HepG2 (cell line): Measurements from ENCODE around the gene NACC2. TPM values are rescaled to one million over a fixed set of nuclear protein-coding genes. Genes with fewer than 3 reads are reported as not detected.

Experiments
- ATAC-seq: fragments of 200-7000 bp; cut with Tn5 transposase; 3 replicates; pipeline ENCODE4 v1.9.1; 2020; ENCODE audit warnings: mild to moderate bottlenecking, moderate library complexity
- BruUV-seq: library from RNA; stranded (reverse); fragments of 400-500 nt; replicated peaks from 2 replicates; lab custom pipeline; 2021; lab: Mats Ljungman, UMichigan
- CTCF ChIA-PET: fragments of 300-600 bp; formaldehyde crosslinking; extraction: SDS; loops from one replicate; lab custom pipeline; 2021; ENCODE audit warnings: low total read pairs, inconsistent platforms, low intra/inter-chr PET ratio; lab: Yijun Ruan, JAX
- POLR2A ChIA-PET: fragments of 350-600 bp; sonication (Branson Sonifier 250); formaldehyde crosslinking; loops from one replicate; lab custom pipeline; 2020; ENCODE audit warnings: antibody characterized with exemption, inconsistent platforms; lab: Yijun Ruan, JAX
- DNase-seq: peaks from one replicate; pipeline ENCODE4 v3.0.0-alpha.2; 2015; ENCODE audit warnings: low spot score
- FAIRE-seq: peaks from 3 replicates; lab custom pipeline; 2011; peaks lifted over from hg19 to GRCh38; lab: Jason Lieb, UNC
- H2AFZ ChIP-seq: one replicate; pipeline ENCODE4 v1.6.1; 2011; ENCODE audit warnings: low read length, inconsistent platforms
- H3K27ac ChIP-seq: fragments of 300-600 bp; 3 replicates; pipeline ENCODE4 v1.8.0; 2011; ENCODE audit warnings: mixed run types, mild to moderate bottlenecking, mixed read lengths, low read length, inconsistent platforms; ENCODE audit not compliant: insufficient read depth; ENCODE audit errors: extremely low read length
- H3K27me3 ChIP-seq, 2 experiments: fragments of 200-600 bp in 1 of 2; 2 replicates in 1 of 2; 3 replicates in 1 of 2; pipeline versions ENCODE4 v1.6.0 to v1.8.0; 2011; ENCODE audit warnings: low read length in 2 of 2, mild to moderate bottlenecking in 2 of 2, moderate library complexity in 2 of 2, inconsistent platforms in 1 of 2; ENCODE audit not compliant: insufficient read depth in 2 of 2, control insufficient read depth in 1 of 2
- H3K36me3 ChIP-seq, 2 experiments: fragments of 200-600 bp in 1 of 2; replicated peaks in 1 of 2; 2 replicates in 1 of 2; 3 replicates in 1 of 2; pipeline versions ENCODE4 v1.5.1 to v1.8.0; 2011; ENCODE audit warnings: low read length in 2 of 2, inconsistent platforms in 1 of 2; ENCODE audit not compliant: insufficient read depth in 2 of 2, control insufficient read depth in 1 of 2
- H3K4me1 ChIP-seq: 2 replicates; pipeline ENCODE4 v1.5.1; 2012; ENCODE audit warnings: low read length, inconsistent platforms; ENCODE audit not compliant: insufficient read depth
- H3K4me2 ChIP-seq: 2 replicates; pipeline ENCODE4 v1.6.0; 2011; ENCODE audit warnings: low read depth, low read length, inconsistent platforms
- H3K4me3 ChIP-seq, 3 experiments: fragments of 200-600 bp in 1 of 3; sonication (generic), shearing (Covaris generic) in 1 of 3; replicated peaks in 1 of 3; 2 replicates each; pipeline ENCODE4 v1.5.1; 2011 to 2016; ENCODE audit warnings: low read length in 3 of 3, inconsistent platforms in 2 of 3, low read depth in 2 of 3, mild to moderate bottlenecking in 2 of 3, control low read depth in 1 of 3, mixed read lengths in 1 of 3; ENCODE audit not compliant: insufficient read depth in 1 of 3
- H3K79me2 ChIP-seq: one replicate; pipeline ENCODE4 v1.6.1; 2011; ENCODE audit warnings: low read length, inconsistent platforms; ENCODE audit not compliant: insufficient read depth
- H3K9ac ChIP-seq: 2 replicates; pipeline ENCODE4 v1.6.0; 2011; ENCODE audit warnings: mild to moderate bottlenecking, low read depth, low read length, inconsistent platforms; ENCODE audit not compliant: insufficient read depth
- H3K9me3 ChIP-seq: 2 replicates; pipeline ENCODE4 v1.5.1; 2012; ENCODE audit warnings: mild to moderate bottlenecking, low read length
- H4K20me1 ChIP-seq: 2 replicates; pipeline ENCODE4 v1.6.0; 2011; ENCODE audit warnings: inconsistent platforms, mild to moderate bottlenecking, low read length, moderate library complexity; ENCODE audit not compliant: insufficient read depth
- ATF2 ChIP-seq: sonication (generic); formaldehyde crosslinking; IDR thresholded peaks from 2 replicates; pipeline ENCODE4 v1.4.0; 2020; ENCODE audit warnings: missing genetic modification reagents
- BCL6 ChIP-seq: IDR thresholded peaks from 2 replicates; pipeline ENCODE4 v1.6.1; 2016; ENCODE audit warnings: missing genetic modification reagents, missing compliant biosample characterization
- MEF2D ChIP-seq: sonication (generic); formaldehyde crosslinking; IDR thresholded peaks from 2 replicates; pipeline ENCODE4 v1.5.1; 2020; ENCODE audit warnings: mild to moderate bottlenecking, missing genetic modification reagents
- RXRA ChIP-seq: sonication (generic); formaldehyde crosslinking; IDR thresholded peaks from 2 replicates; pipeline ENCODE4 v1.5.1; 2020; ENCODE audit warnings: missing genetic modification reagents
- ZKSCAN5 ChIP-seq: sonication (generic); formaldehyde crosslinking; IDR thresholded peaks from 2 replicates; pipeline ENCODE4 v1.5.1; 2020; ENCODE audit warnings: mild to moderate bottlenecking, missing genetic modification reagents
- ZNF337 ChIP-seq: sonication (generic); formaldehyde crosslinking; IDR thresholded peaks from 2 replicates; pipeline ENCODE4 v1.5.1; 2020; ENCODE audit warnings: missing genetic modification reagents, low read depth, mild to moderate bottlenecking, borderline replicate concordance
- ZNF430 ChIP-seq: sonication (generic); formaldehyde crosslinking; IDR thresholded peaks from 2 replicates; pipeline ENCODE4 v1.9.0; 2021; ENCODE audit warnings: mild to moderate bottlenecking, missing genetic modification reagents
- WGBS: methylation state at CpG from one replicate; pipeline ENCODE4 v1.1.6; 2017; ENCODE audit warnings: low lambda C conversion rate; 5-methylcytosine and 5-hydroxymethylcytosine counted together
- in situ Hi-C: cut with HindIII; loops from 2 replicates; pipeline ENCODE4 v1.10.0; 2017; ENCODE audit warnings: low pct_unique_long_range_greater_than_20kb; ENCODE audit not compliant: extremely low pct_ligation_motif_present
- intact Hi-C: fragments of 100-400 bp; cut with micrococcal nuclease; formaldehyde crosslinking; loops from one replicate; pipeline ENCODE4 v1.10.0; 2022; ENCODE audit not compliant: unreplicated experiment
- polyA plus RNA-seq, 8 experiments: library from polyadenylated mRNA; depleted of rRNA in 3 of 8; stranded (reverse) in 7 of 8; unstranded in 1 of 8; fragments of >200 nt; fragmentation: Illumina TruSeq in 4 of 8; extraction: Trizol in 4 of 8; gene quantifications; 2 replicates each; pipeline versions ENCODE4 v1.2.1 to v1.2.3, GENCODE V29; 2011 to 2016; ENCODE audit warnings: low read depth in 4 of 8, missing spikeins in 1 of 8, mixed read lengths in 1 of 8; ENCODE audit not compliant: insufficient read depth in 1 of 8
- total RNA-seq, 5 experiments: library from RNA; depleted of rRNA; stranded (reverse); fragments of >200 nt; fragmentation: Illumina TruSeq; extraction: Trizol; gene quantifications; 2 replicates each; pipeline ENCODE4 v1.2.3, GENCODE V29; 2016; ENCODE audit warnings: low read depth in 1 of 5
- TF ChIP-seq, protein P1 (sequence below): sonication (generic); formaldehyde crosslinking; IDR thresholded peaks from 2 replicates; pipeline ENCODE4 v1.4.0; 2020; ENCODE audit warnings: missing genetic modification reagents
- TF ChIP-seq, protein P2 (sequence below): sonication (generic); formaldehyde crosslinking; IDR thresholded peaks from 2 replicates; pipeline ENCODE4 v1.9.0; 2021; ENCODE audit warnings: mild to moderate bottlenecking, missing genetic modification reagents

NACC2 gene
- total and polyA plus RNA-seq, 2 of the 13 experiments (the other 11 are each of a cell fraction or from before 2014, with no cell fraction given), result 5.9 to 12.3 TPM

DNA sequence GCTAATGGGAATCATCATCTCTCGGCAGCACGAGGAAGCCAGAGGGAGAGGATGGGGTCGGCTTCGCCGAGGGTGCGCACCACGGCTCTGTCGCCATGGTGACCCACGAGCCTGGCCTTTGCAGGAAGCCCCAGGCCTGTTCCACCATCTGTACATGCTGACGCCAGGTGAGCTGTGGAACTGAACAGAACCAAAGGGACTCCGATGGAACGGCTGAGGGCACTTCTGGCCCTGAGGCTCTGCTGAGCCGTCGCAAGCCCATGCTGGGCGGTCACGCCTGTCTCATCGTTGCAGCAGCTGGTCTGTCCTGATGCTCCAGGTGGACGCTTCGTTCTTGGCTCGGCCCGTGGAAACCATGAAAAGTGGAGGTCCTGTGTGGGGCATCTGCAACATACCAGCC is 99.3 kb downstream of the NACC2 start:
- CTCF ChIA-PET, result no interaction called here
- Histone ChIP-seq H3K4me1 (peaks cover 65% of the 10 kb centered on the region), H2AFZ (no peak overlapping the region), H3K4me2 (no peak overlapping the region), H3K4me3 (no peak overlapping the region), H3K27ac (no peak overlapping the region), H3K36me3 (no peaks in the 10 kb centered on the region), H4K20me1 (no peaks in the 10 kb centered on the region), H3K9ac (no peak overlapping the region), H3K27me3 (no peaks in the 10 kb centered on the region; a peak in 1 of 5 replicates), H3K79me2 (no peaks in the 10 kb centered on the region)
- no peak for FAIRE-seq
- intact Hi-C loops, result no loop called here
- no peak for ATAC-seq
- WGBS, result 96% methylated on average over 11 of the region's 21 CpGs
- in situ Hi-C loops, result loop anchor here (25.0 kb wide), 1 partner anchor 266 kb away; no protein-coding TSS in a partner anchor
- BruUV-seq, result no TSS peak
- DNase-seq, result no peak
- TF ChIP-seq, protein P1, sequence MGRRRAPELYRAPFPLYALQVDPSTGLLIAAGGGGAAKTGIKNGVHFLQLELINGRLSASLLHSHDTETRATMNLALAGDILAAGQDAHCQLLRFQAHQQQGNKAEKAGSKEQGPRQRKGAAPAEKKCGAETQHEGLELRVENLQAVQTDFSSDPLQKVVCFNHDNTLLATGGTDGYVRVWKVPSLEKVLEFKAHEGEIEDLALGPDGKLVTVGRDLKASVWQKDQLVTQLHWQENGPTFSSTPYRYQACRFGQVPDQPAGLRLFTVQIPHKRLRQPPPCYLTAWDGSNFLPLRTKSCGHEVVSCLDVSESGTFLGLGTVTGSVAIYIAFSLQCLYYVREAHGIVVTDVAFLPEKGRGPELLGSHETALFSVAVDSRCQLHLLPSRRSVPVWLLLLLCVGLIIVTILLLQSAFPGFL (CRISPR knock-in tag), result no peak
- TF ChIP-seq, protein P2, sequence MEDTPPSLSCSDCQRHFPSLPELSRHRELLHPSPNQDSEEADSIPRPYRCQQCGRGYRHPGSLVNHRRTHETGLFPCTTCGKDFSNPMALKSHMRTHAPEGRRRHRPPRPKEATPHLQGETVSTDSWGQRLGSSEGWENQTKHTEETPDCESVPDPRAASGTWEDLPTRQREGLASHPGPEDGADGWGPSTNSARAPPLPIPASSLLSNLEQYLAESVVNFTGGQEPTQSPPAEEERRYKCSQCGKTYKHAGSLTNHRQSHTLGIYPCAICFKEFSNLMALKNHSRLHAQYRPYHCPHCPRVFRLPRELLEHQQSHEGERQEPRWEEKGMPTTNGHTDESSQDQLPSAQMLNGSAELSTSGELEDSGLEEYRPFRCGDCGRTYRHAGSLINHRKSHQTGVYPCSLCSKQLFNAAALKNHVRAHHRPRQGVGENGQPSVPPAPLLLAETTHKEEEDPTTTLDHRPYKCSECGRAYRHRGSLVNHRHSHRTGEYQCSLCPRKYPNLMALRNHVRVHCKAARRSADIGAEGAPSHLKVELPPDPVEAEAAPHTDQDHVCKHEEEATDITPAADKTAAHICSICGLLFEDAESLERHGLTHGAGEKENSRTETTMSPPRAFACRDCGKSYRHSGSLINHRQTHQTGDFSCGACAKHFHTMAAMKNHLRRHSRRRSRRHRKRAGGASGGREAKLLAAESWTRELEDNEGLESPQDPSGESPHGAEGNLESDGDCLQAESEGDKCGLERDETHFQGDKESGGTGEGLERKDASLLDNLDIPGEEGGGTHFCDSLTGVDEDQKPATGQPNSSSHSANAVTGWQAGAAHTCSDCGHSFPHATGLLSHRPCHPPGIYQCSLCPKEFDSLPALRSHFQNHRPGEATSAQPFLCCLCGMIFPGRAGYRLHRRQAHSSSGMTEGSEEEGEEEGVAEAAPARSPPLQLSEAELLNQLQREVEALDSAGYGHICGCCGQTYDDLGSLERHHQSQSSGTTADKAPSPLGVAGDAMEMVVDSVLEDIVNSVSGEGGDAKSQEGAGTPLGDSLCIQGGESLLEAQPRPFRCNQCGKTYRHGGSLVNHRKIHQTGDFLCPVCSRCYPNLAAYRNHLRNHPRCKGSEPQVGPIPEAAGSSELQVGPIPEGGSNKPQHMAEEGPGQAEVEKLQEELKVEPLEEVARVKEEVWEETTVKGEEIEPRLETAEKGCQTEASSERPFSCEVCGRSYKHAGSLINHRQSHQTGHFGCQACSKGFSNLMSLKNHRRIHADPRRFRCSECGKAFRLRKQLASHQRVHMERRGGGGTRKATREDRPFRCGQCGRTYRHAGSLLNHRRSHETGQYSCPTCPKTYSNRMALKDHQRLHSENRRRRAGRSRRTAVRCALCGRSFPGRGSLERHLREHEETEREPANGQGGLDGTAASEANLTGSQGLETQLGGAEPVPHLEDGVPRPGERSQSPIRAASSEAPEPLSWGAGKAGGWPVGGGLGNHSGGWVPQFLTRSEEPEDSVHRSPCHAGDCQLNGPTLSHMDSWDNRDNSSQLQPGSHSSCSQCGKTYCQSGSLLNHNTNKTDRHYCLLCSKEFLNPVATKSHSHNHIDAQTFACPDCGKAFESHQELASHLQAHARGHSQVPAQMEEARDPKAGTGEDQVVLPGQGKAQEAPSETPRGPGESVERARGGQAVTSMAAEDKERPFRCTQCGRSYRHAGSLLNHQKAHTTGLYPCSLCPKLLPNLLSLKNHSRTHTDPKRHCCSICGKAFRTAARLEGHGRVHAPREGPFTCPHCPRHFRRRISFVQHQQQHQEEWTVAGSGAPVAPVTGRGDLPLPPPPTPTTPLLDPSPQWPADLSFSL (CRISPR knock-in tag), result no peak
- no peak for TF ChIP-seq MEF2D (CRISPR knock-in tag)
- TF ChIP-seq ZNF430 (CRISPR knock-in tag), result no peak
- no peak for TF ChIP-seq ZNF337 (CRISPR knock-in tag)
- no peak for TF ChIP-seq ATF2 (CRISPR knock-in tag)
- no peak for TF ChIP-seq ZKSCAN5 (CRISPR knock-in tag)
- TF ChIP-seq RXRA, result no peak
- no peak for TF ChIP-seq BCL6 (CRISPR knock-in tag)
- TF ChIP-seq, all 625 proteins: peak for 0
- POLR2A ChIA-PET, result interaction anchor here (1.2 to 4.6 kb wide), 2 partner anchors 15 to 123 kb away, joined by 4 to 41 read pairs; partner anchors contain the start of gene TMEM250
- H3K9me3 ChIP-seq, result no peaks in the 10 kb centered on the region
